IMR-90 (cell line): ENCODE results near the gene GUCD1. TPM values are rescaled to one million over a fixed set of nuclear protein-coding genes. Genes with fewer than 3 reads are reported as not detected.

ENCODE experiments used
- ATAC-seq: fragments of 200-7000 bp; cut with Tn5 transposase; 2 replicates; pipeline ENCODE4 v1.9.1; 2020; ENCODE audit warnings: low read depth, mild to moderate bottlenecking, moderate library complexity
- BruUV-seq: library from RNA; stranded (reverse); fragments of 400-500 nt; replicated peaks from 2 replicates; lab custom pipeline; 2021; lab: Mats Ljungman, UMichigan
- CTCF ChIA-PET: fragments of 300-600 bp; formaldehyde crosslinking; extraction: SDS; loops from one replicate; lab custom pipeline; 2021; ENCODE audit warnings: antibody characterized with exemption; lab: Yijun Ruan, JAX
- POLR2A ChIA-PET: fragments of 300-600 bp; sonication (Branson Sonifier 250); formaldehyde crosslinking; loops from one replicate; lab custom pipeline; 2022; ENCODE audit warnings: antibody characterized with exemption; ENCODE audit not compliant: unreplicated experiment; lab: Charles Lee
- DNase-seq: peaks from one replicate; pipeline ENCODE4 v3.0.0; 2013
- H2AFZ ChIP-seq: replicated peaks from 2 replicates; pipeline ENCODE3; 2013; ENCODE audit warnings: low read length, mild to moderate bottlenecking; ENCODE audit not compliant: poor library complexity
- H2AK5ac ChIP-seq: 2 replicates; pipeline ENCODE4 v1.6.1; 2013; ENCODE audit warnings: low read depth, low read length, inconsistent platforms
- H2AK9ac ChIP-seq: replicated peaks from 2 replicates; pipeline ENCODE3; 2013; ENCODE audit warnings: mild to moderate bottlenecking, low read depth, low read length, moderate library complexity; ENCODE audit not compliant: poor library complexity
- H2BK120ac ChIP-seq: 2 replicates; pipeline ENCODE4 v1.6.1; 2013; ENCODE audit warnings: low read depth, low read length, inconsistent platforms
- H2BK15ac ChIP-seq: 3 replicates; pipeline ENCODE4 v1.6.1; 2013; ENCODE audit warnings: low read depth, low read length, inconsistent platforms
- H2BK20ac ChIP-seq: 2 replicates; pipeline ENCODE4 v1.6.1; 2013; ENCODE audit warnings: low read depth, mild to moderate bottlenecking, inconsistent platforms, low read length, moderate library complexity
- H2BK5ac ChIP-seq: 2 replicates; pipeline ENCODE4 v1.6.1; 2013; ENCODE audit warnings: mild to moderate bottlenecking, low read depth, low read length, inconsistent platforms; ENCODE audit not compliant: poor library complexity, severe bottlenecking
- H3K14ac ChIP-seq: replicated peaks from 2 replicates; pipeline ENCODE4 v1.6.1; 2013; ENCODE audit warnings: low read depth, low read length, inconsistent platforms
- H3K18ac ChIP-seq: 2 replicates; pipeline ENCODE4 v1.6.1; 2013; ENCODE audit warnings: low read depth, low read length, control low read depth
- H3K23ac ChIP-seq: 2 replicates; pipeline ENCODE4 v1.6.1; 2013; ENCODE audit warnings: low read depth, low read length, inconsistent platforms
- H3K27ac ChIP-seq: 2 replicates; pipeline ENCODE4 v1.5.1; 2013; ENCODE audit warnings: mild to moderate bottlenecking, control low read depth, low read length; ENCODE audit not compliant: insufficient read depth
- H3K27me3 ChIP-seq: 2 replicates; pipeline ENCODE4 v1.6.1; 2013; ENCODE audit warnings: low read length; ENCODE audit not compliant: control insufficient read depth, insufficient read depth
- H3K36me3 ChIP-seq: 2 replicates; pipeline ENCODE4 v1.6.1; 2013; ENCODE audit warnings: low read length, mixed read lengths; ENCODE audit not compliant: control insufficient read depth, insufficient read depth
- H3K4ac ChIP-seq: 2 replicates; pipeline ENCODE4 v1.6.1; 2013; ENCODE audit warnings: low read depth, low read length, inconsistent platforms
- H3K4me1 ChIP-seq: 2 replicates; pipeline ENCODE4 v1.6.1; 2013; ENCODE audit warnings: low read length, mixed read lengths; ENCODE audit not compliant: control insufficient read depth, insufficient read depth
- H3K4me2 ChIP-seq: 2 replicates; pipeline ENCODE4 v1.6.1; 2013; ENCODE audit warnings: low read depth, mild to moderate bottlenecking, control low read depth, low read length, moderate library complexity
- H3K4me3 ChIP-seq: 2 replicates; pipeline ENCODE4 v1.5.1; 2013; ENCODE audit warnings: low read depth, mild to moderate bottlenecking, control low read depth, low read length, moderate library complexity; ENCODE audit not compliant: insufficient read depth
- H3K56ac ChIP-seq: 2 replicates; pipeline ENCODE4 v1.6.1; 2013; ENCODE audit warnings: low read length, inconsistent platforms; ENCODE audit not compliant: insufficient read depth; ENCODE audit errors: extremely low read depth
- H3K79me1 ChIP-seq, 2 experiments: 2 replicates each; pipeline ENCODE4 v1.6.1; 2013; ENCODE audit warnings: low read length in 2 of 2, inconsistent platforms in 1 of 2, low read depth in 1 of 2
- H3K9ac ChIP-seq: 2 replicates; pipeline ENCODE4 v1.6.1; 2013; ENCODE audit warnings: low read depth, low read length, control low read depth
- H3K9me1 ChIP-seq: 2 replicates; pipeline ENCODE4 v1.6.1; 2013; ENCODE audit warnings: low read length, inconsistent platforms; ENCODE audit not compliant: insufficient read depth
- H3K9me3 ChIP-seq: 2 replicates; pipeline ENCODE4 v1.6.1; 2013; ENCODE audit warnings: low read length; ENCODE audit not compliant: control insufficient read depth, insufficient read depth
- H4K20me1 ChIP-seq: 2 replicates; pipeline ENCODE4 v1.6.1; 2013; ENCODE audit warnings: low read length, inconsistent platforms; ENCODE audit not compliant: insufficient read depth
- H4K5ac ChIP-seq: 2 replicates; pipeline ENCODE4 v1.6.1; 2013; ENCODE audit warnings: mild to moderate bottlenecking, low read depth, low read length, control low read depth
- H4K8ac ChIP-seq, 2 experiments: 2 replicates each; pipeline ENCODE4 v1.6.1; 2013; ENCODE audit warnings: low read depth in 2 of 2, low read length in 2 of 2, control low read depth in 1 of 2, inconsistent platforms in 1 of 2
- H4K91ac ChIP-seq: 2 replicates; pipeline ENCODE4 v1.6.1; 2013; ENCODE audit warnings: low read depth, low read length, inconsistent platforms; ENCODE audit not compliant: insufficient read depth
- NFE2L2 ChIP-seq: fragments of 150-350 bp; IDR thresholded peaks from 2 replicates; pipeline ENCODE4 v1.6.1; 2016; ENCODE audit warnings: low read depth, mild to moderate bottlenecking, low read length
- RAD21 ChIP-seq: IDR thresholded peaks from 2 replicates; pipeline ENCODE4 v1.6.1; 2012; ENCODE audit warnings: low read length, improper control_type of control experiment
- RCOR1 ChIP-seq: IDR thresholded peaks from 2 replicates; pipeline ENCODE4 v1.6.1; 2012; ENCODE audit warnings: mild to moderate bottlenecking, low read length, improper control_type of control experiment; ENCODE audit not compliant: insufficient replicate concordance
- RFX5 ChIP-seq: IDR thresholded peaks from 2 replicates; pipeline ENCODE4 v1.8.0; 2012; ENCODE audit warnings: low read depth, mild to moderate bottlenecking, low read length, moderate library complexity
- SMC3 ChIP-seq: fragments of 150-350 bp; IDR thresholded peaks from 2 replicates; pipeline ENCODE4 v1.6.1; 2016; ENCODE audit warnings: low read depth, mild to moderate bottlenecking, antibody characterized with exemption, low read length, moderate library complexity
- WGBS, 2 experiments: methylation state at CpG; one replicate each; pipeline versions ENCODE4 v1.1.5 to v1.1.7; 2013; ENCODE audit warnings: missing lambda C conversion rate in 2 of 2; ENCODE audit not compliant: insufficient read length in 1 of 2; ENCODE audit errors: extremely low coverage in 2 of 2; 5-methylcytosine and 5-hydroxymethylcytosine counted together
- dilution Hi-C: fragments of 300-500 bp; cut with HindIII; formaldehyde crosslinking; loops from one replicate; pipeline ENCODE4 v1.14.3; 2018; ENCODE audit warnings: low sequenced_read_pairs; ENCODE audit not compliant: unreplicated experiment
- in situ Hi-C: fragments of 300-500 bp; cut with MboI; formaldehyde crosslinking; loops from 3 replicates; pipeline ENCODE4 v1.14.3; 2019; ENCODE audit warnings: low sequenced_read_pairs, inconsistent platforms, mixed read lengths
- intact Hi-C: fragments of 100-400 bp; cut with micrococcal nuclease; formaldehyde crosslinking; loops from 2 replicates; pipeline ENCODE4 v1.10.0; 2022
- polyA plus RNA-seq, 3 experiments: library from polyadenylated mRNA; depleted of rRNA; stranded (reverse); fragments of >200 nt; gene quantifications; 2 replicates each; pipeline ENCODE4 v1.2.3, GENCODE V29; 2012; ENCODE audit warnings: low replicate concordance in 1 of 3
- total RNA-seq: library from RNA; depleted of rRNA; stranded (reverse); fragments of >200 nt; gene quantifications from 2 replicates; pipeline ENCODE4 v1.2.3, GENCODE V29; 2012

GUCD1 gene
- total and polyA plus RNA-seq, 2 of the 4 experiments (the other 2 are of a cell fraction) = 97.6 to 143 TPM

GRCh38 chr22:24499706-24500276 lies 55.1 kb downstream of the GUCD1 start:
- Histone ChIP-seq H3K27me3 (peaks cover 39% of the 10 kb centered on the region), H3K23ac (no peak overlapping the region), H2AK9ac (no peak overlapping the region), H2AK5ac (no peak overlapping the region; the same call in 1 of the 2 replicates), H2BK15ac (no peak overlapping the region), H4K8ac (no peak overlapping the region), H3K36me3 (no peaks in the 10 kb centered on the region), H4K5ac (no peak overlapping the region), H3K9me1 (no peaks in the 10 kb centered on the region), H3K4me2 (no peak overlapping the region), H2BK5ac (no peak overlapping the region), H3K18ac (no peak overlapping the region), H3K4ac (no peak overlapping the region), H3K9ac (no peak overlapping the region), H3K4me3 (no peak overlapping the region), H3K27ac (no peak overlapping the region), H3K79me1 (no peaks in the 10 kb centered on the region), H3K14ac (no peak overlapping the region), H2BK120ac (no peak overlapping the region), H4K20me1 (no peaks in the 10 kb centered on the region), H3K56ac (no peak overlapping the region), H4K91ac (no peak overlapping the region), H2BK20ac (no peak overlapping the region), H3K4me1 (no peaks in the 10 kb centered on the region; the same call in 1 of the 2 replicates), H3K9me3 (peaks cover 2% of the 10 kb centered on the region; the same call in 1 of the 2 replicates), H2AFZ (no peak overlapping the region)
- in situ Hi-C loops = loop anchor here (5.0 kb wide), 1 partner anchor 82 kb away; no protein-coding TSS in a partner anchor
- BruUV-seq = no TSS peak
- no peak for TF ChIP-seq RFX5
- TF ChIP-seq SMC3 = no peak
- TF ChIP-seq RCOR1 = no peak
- no peak for TF ChIP-seq NFE2L2
- TF ChIP-seq RAD21 = no peak
- dilution Hi-C loops = no loop called here
- ChIA-PET POLR2A (no interaction called here), CTCF (interaction anchor here (0.6 kb wide), 1 partner anchor 14 kb away, joined by 4 read pairs; no protein-coding TSS in a partner anchor)
- 75% methylated on average over 2 of the region's 10 CpGs; no CpG with 5 or more reads in 1 of the 2 experiments for WGBS, 2 experiments
- no peak for DNase-seq
- ATAC-seq = no peak
- intact Hi-C loops = no loop called here
